ENCODE results near the gene SNX3.
"Not testable (repeated sequence)": the region's sequence is repeated elsewhere in the genome, so short reads cannot be mapped to it uniquely, and the experiment has no call there.

SNX3 gene

DNA sequence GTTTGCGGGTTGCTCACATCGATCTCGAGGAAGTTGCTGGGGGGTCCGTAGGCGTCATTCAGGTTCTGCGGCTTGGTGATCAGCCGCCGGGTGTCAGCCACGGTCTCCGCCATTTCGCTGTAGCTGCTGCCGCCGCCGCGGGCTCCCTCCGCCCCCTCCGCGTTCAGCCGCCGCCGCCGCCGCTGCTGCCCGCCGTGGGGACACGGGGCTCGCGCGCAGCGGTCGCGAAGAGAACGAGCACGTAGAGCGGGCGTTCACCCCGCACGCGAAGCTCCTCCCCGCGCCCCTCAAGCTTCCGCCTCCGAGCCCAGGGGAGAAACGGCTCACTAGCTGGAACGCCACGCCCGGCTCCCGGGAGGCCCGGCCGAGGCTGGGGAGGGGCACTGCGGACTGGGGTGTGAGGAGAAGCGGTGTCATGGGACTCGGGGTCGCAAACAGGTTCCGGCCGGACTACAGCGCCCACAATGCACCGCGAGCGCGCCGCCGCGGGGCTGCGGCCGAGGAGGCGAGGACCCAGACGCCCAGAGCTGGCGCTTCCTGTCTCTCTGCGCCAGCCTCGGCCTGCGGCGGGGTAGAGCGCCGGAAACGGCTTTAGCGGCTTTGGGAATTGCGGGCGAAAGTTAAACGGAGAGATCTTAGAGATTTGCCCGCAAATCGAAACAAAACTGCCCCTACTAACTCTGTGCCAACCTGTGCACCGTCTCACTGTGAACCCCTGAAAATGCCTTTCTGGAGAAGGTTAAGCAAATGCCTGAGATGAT is at the start of gene SNX3:
Gene SNX3 (minus strand): TSS at position 232 of the 761 bp plus-strand sequence. CDS start 119 bp downstream, at position 113.
- H3K36me3 Mint-ChIP-seq (ENCODE audit: low read depth) = peaks cover 10% of the 10 kb centered on the region
- peak; percentile 94 for DNase-seq
- peak within 1 kb of the TSS; percentile 83 for H3K27ac Mint-ChIP-seq
- TF ChIP-seq, protein P1, sequence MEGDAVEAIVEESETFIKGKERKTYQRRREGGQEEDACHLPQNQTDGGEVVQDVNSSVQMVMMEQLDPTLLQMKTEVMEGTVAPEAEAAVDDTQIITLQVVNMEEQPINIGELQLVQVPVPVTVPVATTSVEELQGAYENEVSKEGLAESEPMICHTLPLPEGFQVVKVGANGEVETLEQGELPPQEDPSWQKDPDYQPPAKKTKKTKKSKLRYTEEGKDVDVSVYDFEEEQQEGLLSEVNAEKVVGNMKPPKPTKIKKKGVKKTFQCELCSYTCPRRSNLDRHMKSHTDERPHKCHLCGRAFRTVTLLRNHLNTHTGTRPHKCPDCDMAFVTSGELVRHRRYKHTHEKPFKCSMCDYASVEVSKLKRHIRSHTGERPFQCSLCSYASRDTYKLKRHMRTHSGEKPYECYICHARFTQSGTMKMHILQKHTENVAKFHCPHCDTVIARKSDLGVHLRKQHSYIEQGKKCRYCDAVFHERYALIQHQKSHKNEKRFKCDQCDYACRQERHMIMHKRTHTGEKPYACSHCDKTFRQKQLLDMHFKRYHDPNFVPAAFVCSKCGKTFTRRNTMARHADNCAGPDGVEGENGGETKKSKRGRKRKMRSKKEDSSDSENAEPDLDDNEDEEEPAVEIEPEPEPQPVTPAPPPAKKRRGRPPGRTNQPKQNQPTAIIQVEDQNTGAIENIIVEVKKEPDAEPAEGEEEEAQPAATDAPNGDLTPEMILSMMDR (IDR thresholded peaks at IDR 0.05) = no peak
- H3K4me1 Mint-ChIP-seq = peaks cover 15% of the 10 kb centered on the region
- peaks cover 8% of the 10 kb centered on the region for H3K27me3 Mint-ChIP-seq (ENCODE audit: low read depth, poor library complexity)
- H3K9me3 Mint-ChIP-seq = no peaks in the 10 kb centered on the region
- H3K4me3 Mint-ChIP-seq = peak within 1 kb of the TSS; percentile 86

DNA sequence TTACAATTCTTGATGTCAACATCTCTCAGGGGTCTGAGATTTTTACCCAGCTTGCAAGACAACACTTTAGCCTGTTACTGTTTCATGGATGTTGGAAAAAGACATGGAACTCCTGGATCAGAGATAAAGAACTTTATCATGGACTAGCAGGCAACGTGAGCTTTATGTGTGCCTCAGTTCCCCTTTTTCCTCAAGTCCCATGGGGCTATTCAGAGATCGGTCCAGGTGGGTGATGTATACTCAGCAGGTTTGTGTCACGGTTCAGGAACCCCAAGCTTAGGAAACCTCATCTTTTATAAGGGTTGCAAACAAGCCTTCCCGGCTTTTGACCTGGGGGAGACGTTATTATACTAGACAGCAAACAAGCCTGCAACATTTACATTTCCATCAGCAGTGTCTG is 49.0 kb upstream of the SNX3 start:
- Mint-ChIP-seq H3K36me3 (ENCODE audit: low read depth) (no peaks in the 10 kb centered on the region), H3K4me1 (peaks cover 7% of the 10 kb centered on the region), H3K27me3 (ENCODE audit: low read depth, poor library complexity) (no peaks in the 10 kb centered on the region), H3K4me3 (no peak overlapping the region), H3K27ac (no peak overlapping the region), H3K9me3 (no peaks in the 10 kb centered on the region)
- DNase-seq = no peak
- TF ChIP-seq, protein P1 (IDR thresholded peaks at IDR 0.05) = no peak

DNA sequence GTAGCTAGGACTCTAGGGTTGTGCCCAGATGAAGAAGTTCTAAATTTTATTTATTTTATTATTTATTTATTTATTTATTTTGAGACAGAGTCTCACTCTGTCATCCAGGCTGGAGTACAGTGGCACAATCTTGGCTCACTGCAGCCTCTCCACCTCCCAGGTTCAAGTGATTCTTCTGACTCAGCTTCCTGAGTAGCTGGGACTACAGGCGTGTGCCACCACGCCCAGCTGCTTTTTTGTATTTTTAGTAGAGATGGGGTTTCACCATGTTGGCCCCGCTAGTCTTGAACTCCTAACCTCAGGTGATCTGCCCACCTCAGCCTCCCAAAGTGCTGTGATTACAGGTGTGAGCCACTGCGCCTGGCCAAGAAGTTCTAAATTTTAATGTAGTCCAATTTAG is 47.8 kb upstream of the SNX3 start:
- H3K27me3 Mint-ChIP-seq (ENCODE audit: low read depth, poor library complexity); H3K36me3 Mint-ChIP-seq (ENCODE audit: low read depth); DNase-seq; H3K4me3 Mint-ChIP-seq; H3K9me3 Mint-ChIP-seq; H3K27ac Mint-ChIP-seq; H3K4me1 Mint-ChIP-seq: not testable (repeated sequence)

DNA sequence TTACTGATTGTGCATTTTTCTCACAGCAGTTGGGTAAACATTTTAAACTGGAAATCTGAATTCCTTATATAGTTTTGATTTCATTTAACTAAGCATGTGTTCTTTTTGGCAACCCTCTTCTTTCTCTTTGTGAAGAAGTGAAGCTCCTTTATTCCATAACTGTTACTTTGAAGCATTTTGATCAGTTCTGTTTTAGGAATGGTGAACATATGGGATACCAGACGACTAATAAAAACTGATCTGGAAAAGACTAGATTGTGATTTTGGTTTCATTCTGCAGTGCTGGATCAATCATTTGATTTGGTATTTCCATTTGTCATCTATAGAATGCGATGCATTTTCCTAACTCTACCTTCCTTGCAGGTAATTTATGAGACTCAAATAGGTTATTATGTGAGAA is 43.8 kb upstream of the SNX3 start:
- no peak for DNase-seq
- no peak overlapping the region for H3K4me3 Mint-ChIP-seq
- no peak overlapping the region for H3K27ac Mint-ChIP-seq

DNA sequence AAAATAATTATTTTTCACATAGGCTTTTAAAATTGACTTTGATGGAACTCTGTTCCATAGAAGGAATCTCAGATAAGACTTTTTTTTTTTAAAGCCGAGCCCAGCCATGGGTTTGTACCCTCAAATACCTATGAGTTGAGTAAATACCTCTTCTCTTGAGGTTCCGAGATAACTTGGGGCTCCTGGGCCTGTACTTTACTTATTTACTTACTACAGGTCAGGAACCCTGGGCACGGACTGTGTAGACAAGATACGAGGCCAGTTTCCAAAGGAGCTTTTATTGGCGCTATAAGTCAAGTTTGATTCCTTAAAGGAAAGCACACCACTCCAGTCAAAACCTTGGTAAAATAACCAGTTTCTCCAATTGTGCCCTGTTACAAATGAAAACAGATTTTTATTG is 41.5 kb upstream of the SNX3 start:
- Mint-ChIP-seq H3K27me3 (ENCODE audit: low read depth, poor library complexity) (peaks cover 5% of the 10 kb centered on the region), H3K9me3 (no peaks in the 10 kb centered on the region), H3K36me3 (ENCODE audit: low read depth) (peaks cover 16% of the 10 kb centered on the region), H3K4me3 (no peak overlapping the region), H3K27ac (no peak overlapping the region), H3K4me1 (peaks cover 4% of the 10 kb centered on the region)
- DNase-seq = no peak
- TF ChIP-seq, protein P1 (IDR thresholded peaks at IDR 0.05) = no peak

More for the DNA sequence above, 43.8 kb upstream of the SNX3 start:
- TF ChIP-seq, protein P1 (IDR thresholded peaks at IDR 0.05) = no peak
- Mint-ChIP-seq H3K9me3 (no peaks in the 10 kb centered on the region), H3K27me3 (ENCODE audit: low read depth, poor library complexity) (peaks cover 5% of the 10 kb centered on the region), H3K4me1 (no peaks in the 10 kb centered on the region), H3K36me3 (ENCODE audit: low read depth) (peaks cover 16% of the 10 kb centered on the region)

DNA sequence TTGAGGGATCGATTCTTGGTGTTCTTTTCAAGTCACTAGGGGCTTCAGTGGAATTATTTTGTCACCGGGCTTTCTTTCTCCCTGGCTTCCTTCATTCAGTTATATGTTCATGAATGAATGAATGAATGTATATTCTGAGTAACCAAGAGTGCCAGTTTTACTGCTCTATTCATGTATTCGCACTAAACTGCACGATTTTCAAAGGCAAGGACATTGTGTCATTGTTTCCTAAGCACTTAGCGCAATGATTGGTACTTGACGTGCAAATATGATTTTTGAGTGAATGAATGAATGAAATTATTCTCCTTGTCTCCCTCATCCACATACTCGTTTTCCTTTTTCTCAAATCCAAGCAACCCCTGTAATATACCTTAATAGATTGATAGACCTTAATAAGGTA is 34.8 kb upstream of the SNX3 start:
- H3K27me3 Mint-ChIP-seq (ENCODE audit: low read depth, poor library complexity) = peaks cover 3% of the 10 kb centered on the region

More for the DNA sequence above, 34.8 kb upstream of the SNX3 start:
- Mint-ChIP-seq H3K27ac (peak overlapping the region; percentile 98), H3K4me1 (peaks cover 24% of the 10 kb centered on the region), H3K9me3 (no peaks in the 10 kb centered on the region), H3K4me3 (peak overlapping the region; percentile 97), H3K36me3 (ENCODE audit: low read depth) (no peaks in the 10 kb centered on the region)
- TF ChIP-seq, protein P1 (IDR thresholded peaks at IDR 0.05) = no peak
- DNase-seq = no peak

All from nephron progenitor cell (in vitro differentiated cells).